Measurements from ENCODE around the gene DFFB. TPM values are rescaled to one million over a fixed set of nuclear protein-coding genes. Genes with fewer than 3 reads are reported as not detected.
A peak's percentile ranks its signal among the peaks of the same experiment; 100 is the strongest.

The DFFB gene
- total and polyA plus RNA-seq, 9 of the 15 experiments (the other 6 are each of a cell fraction or from before 2014, with no cell fraction given) = 2.3 to 15.8 (median 11.5) TPM

- TF ChIP-seq SUPT5H (IDR thresholded peaks at IDR 0.05) (no peak), E2F6 (IDR thresholded peaks at IDR 0.05; ENCODE audit: borderline replicate concordance in 1 of 2, extremely low read depth in 1 of 2, insufficient read depth in 1 of 2, insufficient read length in 1 of 2, low read depth in 1 of 2, low read length in 1 of 2, poor library complexity in 1 of 2, severe bottlenecking in 1 of 2) (no peak), E4F1 (CRISPR knock-in tag; IDR thresholded peaks at IDR 0.05; ENCODE audit: borderline replicate concordance) (no peak), MCM7 (IDR thresholded peaks at IDR 0.05) (no peak), PCBP2 (IDR thresholded peaks at IDR 0.05; ENCODE audit: low read depth, low read length, poor library complexity, severe bottlenecking) (no peak), TAF1 (IDR thresholded peaks at IDR 0.05; ENCODE audit: control insufficient read depth, extremely low read depth, insufficient read depth, low read length, severe bottlenecking) (no peak), UBTF (IDR thresholded peaks at IDR 0.05; ENCODE audit: borderline replicate concordance in 1 of 2, low read depth in 2 of 2, low read length in 2 of 2) (peak in 1 of 2 experiments; percentile 66; a peak in 1 of 4 replicates), MYNN (IDR thresholded peaks at IDR 0.05) (no peak), MYNN (CRISPR knock-in tag; IDR thresholded peaks at IDR 0.05) (no peak), POLR2AphosphoS2 (IDR thresholded peaks at IDR 0.05; ENCODE audit: low read length) (no peak), KDM5B (IDR thresholded peaks at IDR 0.05; ENCODE audit: insufficient replicate concordance, low read depth, low read length) (no peak), NFIX (CRISPR knock-in tag; IDR thresholded peaks at IDR 0.05; ENCODE audit: low read depth) (no peak), COPS2 (conservative IDR thresholded peaks at IDR 0.05) (no peak), EWSR1 (IDR thresholded peaks at IDR 0.05; ENCODE audit: borderline replicate concordance, low read depth, partially characterized antibody) (no peak), ZFP1 (CRISPR knock-in tag; IDR thresholded peaks at IDR 0.05) (no peak), HDGF (IDR thresholded peaks at IDR 0.05) (no peak), CREB3L1 (IDR thresholded peaks at IDR 0.05; ENCODE audit: borderline replicate concordance, low read depth) (no peak), CHCHD3 (CRISPR knock-in tag; IDR thresholded peaks at IDR 0.05) (no peak), ZNF511 (CRISPR knock-in tag; IDR thresholded peaks at IDR 0.05) (no peak)
These were observed 12.6 kb downstream of the DFFB start (continued) for GRCh38 chr1:3869751-3870301.

Data from K562 (cell line).